GM12878 (cell line): ENCODE data around the gene TNRC6B. TPM values are rescaled to one million over a fixed set of nuclear protein-coding genes. Genes with fewer than 3 reads are reported as not detected.

Source experiments
- ATAC-seq: fragments of 200-7000 bp; cut with Tn5 transposase; 3 replicates; pipeline ENCODE4 v1.9.1; 2020; ENCODE audit warnings: mild to moderate bottlenecking, moderate library complexity
- BruUV-seq: library from RNA; stranded (reverse); fragments of 400-500 nt; replicated peaks from 2 replicates; lab custom pipeline; 2021; lab: Mats Ljungman, UMichigan
- CTCF ChIA-PET: fragments of 300-600 bp; sonication (Branson Sonifier 250); formaldehyde crosslinking; extraction: SDS; loops from one replicate; lab custom pipeline; 2021; ENCODE audit warnings: inconsistent platforms; lab: Yijun Ruan, JAX
- POLR2A ChIA-PET: fragments of 350-600 bp; formaldehyde crosslinking; extraction: SDS; loops from one replicate; lab custom pipeline; 2021; ENCODE audit warnings: inconsistent platforms; lab: Charles Lee
- RAD21 ChIA-PET: fragments of 300-600 bp; sonication (Branson Sonifier 250); formaldehyde crosslinking; loops from one replicate; lab custom pipeline; 2023; ENCODE audit warnings: antibody characterized with exemption; ENCODE audit not compliant: unreplicated experiment; lab: Charles Lee
- SMC1A ChIA-PET: fragments of 300-600 bp; sonication (Branson Sonifier 250); formaldehyde crosslinking; loops from one replicate; lab custom pipeline; 2023; ENCODE audit not compliant: unreplicated experiment, uncharacterized antibody; lab: Charles Lee
- DNase-seq: peaks from one replicate; pipeline ENCODE4 v3.0.0-alpha.2; 2011; ENCODE audit warnings: low read depth, low spot score
- FAIRE-seq: peaks from 3 replicates; lab custom pipeline; 2011; peaks lifted over from hg19 to GRCh38; lab: Jason Lieb, UNC
- H2AFZ ChIP-seq: 2 replicates; pipeline ENCODE4 v1.6.0; 2011; ENCODE audit warnings: low read depth, low read length, control low read depth; ENCODE audit not compliant: control insufficient read depth
- H3K27ac ChIP-seq: 2 replicates; pipeline ENCODE4 v1.5.1; 2011; ENCODE audit warnings: control low read depth; ENCODE audit not compliant: control insufficient read depth, insufficient read depth
- H3K27me3 ChIP-seq, 2 experiments: replicated peaks in 1 of 2; 2 replicates each; pipeline versions ENCODE4 v1.6.0 to v1.6.1; 2011; ENCODE audit warnings: low read length in 1 of 2; ENCODE audit not compliant: control insufficient read depth in 2 of 2, insufficient read depth in 2 of 2
- H3K36me3 ChIP-seq, 2 experiments: 2 replicates each; pipeline ENCODE4 v1.5.1; 2011; ENCODE audit warnings: low read length in 1 of 2; ENCODE audit not compliant: control insufficient read depth in 2 of 2, insufficient read depth in 2 of 2
- H3K4me1 ChIP-seq: 2 replicates; pipeline ENCODE4 v1.6.1; 2011; ENCODE audit warnings: mild to moderate bottlenecking, low read length, moderate library complexity, mixed read lengths; ENCODE audit not compliant: control insufficient read depth, insufficient read depth
- H3K4me2 ChIP-seq: 2 replicates; pipeline ENCODE4 v1.6.0; 2011; ENCODE audit warnings: control low read depth; ENCODE audit not compliant: control insufficient read depth, insufficient read depth
- H3K4me3 ChIP-seq: fragments of 200-600 bp; sonication (generic); 2 replicates; pipeline ENCODE4 v1.5.1; 2016
- H3K79me2 ChIP-seq: 2 replicates; pipeline ENCODE4 v1.6.0; 2011; ENCODE audit warnings: low read length; ENCODE audit not compliant: control insufficient read depth, insufficient read depth
- H3K9ac ChIP-seq: 2 replicates; pipeline ENCODE4 v1.8.0; 2011; ENCODE audit warnings: low read length, control low read depth, mixed read lengths; ENCODE audit not compliant: control insufficient read depth, insufficient read depth
- H3K9me3 ChIP-seq: replicated peaks from 3 replicates; pipeline ENCODE4 v1.5.1; 2011; ENCODE audit warnings: mild to moderate bottlenecking, low read length; ENCODE audit not compliant: control insufficient read depth, insufficient read depth
- H4K20me1 ChIP-seq: 2 replicates; pipeline ENCODE4 v1.6.0; 2011; ENCODE audit not compliant: control insufficient read depth, insufficient read depth
- ELK1 ChIP-seq: IDR thresholded peaks from 2 replicates; pipeline ENCODE4 v1.6.1; 2012; ENCODE audit warnings: low read depth, low read length, improper control_type of control experiment
- IKZF2 ChIP-seq, 2 experiments: fragments of 450-650 bp; IDR thresholded peaks; 2 replicates each; pipeline ENCODE4 v1.6.1; 2017; ENCODE audit warnings: mild to moderate bottlenecking in 2 of 2, moderate library complexity in 2 of 2
- JUND ChIP-seq: IDR thresholded peaks from 2 replicates; pipeline ENCODE4 v1.6.1; 2012; ENCODE audit warnings: low read depth, mild to moderate bottlenecking, low read length, improper control_type of control experiment, moderate library complexity
- KDM1A ChIP-seq: fragments of 200-600 bp; sonication (generic); IDR thresholded peaks from 2 replicates; pipeline ENCODE4 v1.6.1; 2016; ENCODE audit warnings: borderline replicate concordance
- NFXL1 ChIP-seq: fragments of 450-650 bp; IDR thresholded peaks from 2 replicates; pipeline ENCODE4 v1.6.1; 2017; ENCODE audit warnings: antibody characterized with exemption, mild to moderate bottlenecking, borderline replicate concordance
- NFYB ChIP-seq: IDR thresholded peaks from 2 replicates; pipeline ENCODE4 v1.6.1; 2011; ENCODE audit warnings: low read depth, mild to moderate bottlenecking, low read length, improper control_type of control experiment, moderate library complexity; ENCODE audit not compliant: insufficient read depth
- NR2F1 ChIP-seq: fragments of 450-650 bp; conservative IDR thresholded peaks from 2 replicates; pipeline ENCODE4 v1.6.1; 2017; ENCODE audit warnings: mild to moderate bottlenecking
- PML ChIP-seq: IDR thresholded peaks from 2 replicates; pipeline ENCODE4 v1.6.1; 2012; ENCODE audit warnings: low read length, inconsistent platforms
- SKIL ChIP-seq: fragments of 450-650 bp; IDR thresholded peaks from 2 replicates; pipeline ENCODE4 v1.6.1; 2017; ENCODE audit warnings: mild to moderate bottlenecking, low read depth, inconsistent platforms; ENCODE audit not compliant: poor library complexity, severe bottlenecking
- WGBS: methylation state at CpG from one replicate; pipeline ENCODE4 v1.1.6; 2016; ENCODE audit warnings: low lambda C conversion rate; ENCODE audit not compliant: insufficient replicate concordance, insufficient coverage; ENCODE audit errors: missing lambda C conversion rate; 5-methylcytosine and 5-hydroxymethylcytosine counted together
- in situ Hi-C: fragments of 300-500 bp; cut with MboI; formaldehyde crosslinking; loops from 9 replicates; pipeline ENCODE4 v1.14.3; 2018; ENCODE audit warnings: mixed read lengths
- intact Hi-C: fragments of 100-400 bp; cut with micrococcal nuclease; formaldehyde crosslinking; loops from one replicate; pipeline ENCODE4 v1.14.2; 2022; ENCODE audit not compliant: unreplicated experiment
- polyA plus RNA-seq, 11 experiments: library from polyadenylated mRNA; depleted of rRNA in 4 of 11; unstranded in 6 of 11; stranded (reverse) in 5 of 11; fragments of >200 nt; fragmentation: Nextera tagmentation in 4 of 11; fragmentation: Illumina TruSeq in 1 of 11; extraction: Ambion mirVana in 4 of 11; extraction: Trizol in 1 of 11; gene quantifications; 1 replicate in 1 of 11; 2 replicates in 10 of 11; pipeline versions ENCODE4 v1.2.1 to v1.2.3, GENCODE V29; 2011 to 2016; ENCODE audit warnings: inconsistent platforms in 2 of 11, missing spikeins in 2 of 11, low read depth in 1 of 11
- total RNA-seq, 4 experiments: library from RNA; depleted of rRNA in 3 of 4; stranded (reverse); fragments of >200 nt in 3 of 4; fragmentation: Illumina TruSeq in 1 of 4; extraction: Trizol in 1 of 4; gene quantifications; 2 replicates each; pipeline versions ENCODE4 v1.2.1 to v1.2.3, GENCODE V29; 2013 to 2021

The TNRC6B gene
- total and polyA plus RNA-seq, 10 of the 15 experiments (the other 5 are each of a cell fraction or from before 2014, with no cell fraction given): 3.6 to 32.8 (median 16.4) TPM

- no peak for TF ChIP-seq NFYB
- TF ChIP-seq JUND: no peak
- TF ChIP-seq NFXL1: no peak
These were observed 60.2 kb downstream of the TNRC6B start (continued) for GRCh38 chr22:40237788-40238424.

- FAIRE-seq: no peak
- no peak overlapping the region; the same call in 1 of the 2 replicates for H3K4me3 ChIP-seq
These were observed 61.0 kb downstream of the TNRC6B start for GRCh38 chr22:40238425-40239344.

More at GRCh38 chr22:40238425-40239344, 61.0 kb downstream of the TNRC6B start:
- H2AFZ ChIP-seq: no peak overlapping the region
- intact Hi-C loops (no loop called here), in situ Hi-C loops (no loop called here)
- no peak for DNase-seq
- peaks cover 31% of the 10 kb centered on the region for H3K4me1 ChIP-seq
- 75% methylated on average over 16 of the region's 16 CpGs for WGBS
- no peak; the same call in none of the 3 replicates for ATAC-seq
- peak overlapping the region; percentile 26; the same call in 1 of the 2 replicates for H3K9ac ChIP-seq
- RAD21 ChIA-PET: interaction anchor here (0.6 kb wide), 2 partner anchors 12 to 107 kb away, joined by 3 read pairs; no protein-coding TSS in a partner anchor
- CTCF ChIA-PET: interaction anchor here (1.2 to 1.3 kb wide), 2 partner anchors 23 to 202 kb away, joined by 3 read pairs; no protein-coding TSS in a partner anchor
- H3K27me3 ChIP-seq: no peaks in the 10 kb centered on the region
- peak overlapping the region; percentile 85 for H3K4me2 ChIP-seq
- H3K36me3 ChIP-seq: 0 out of 4 replicates have a peak, but pooled peaks cover 0 to 2% of the 10 kb centered on the region in 2 experiments
- SMC1A ChIA-PET: interaction anchor here (0.7 kb wide), 1 partner anchor 24 kb away, joined by 3 read pairs; no protein-coding TSS in a partner anchor
- BruUV-seq: no TSS peak
- POLR2A ChIA-PET: interaction anchor here (0.8 to 0.9 kb wide), 2 partner anchors 45 to 60 kb away, joined by 3 read pairs; no protein-coding TSS in a partner anchor
- H3K9me3 ChIP-seq: no peaks in the 10 kb centered on the region
- H3K79me2 ChIP-seq: peaks cover 27% of the 10 kb centered on the region
- TF ChIP-seq PML: no peak
- TF ChIP-seq ELK1: no peak
- no peak for TF ChIP-seq KDM1A
- peak; percentile 25; the same call in 1 of the 2 replicates for TF ChIP-seq NR2F1
- 0 out of 4 replicates have a peak, but pooled peaks of 1 of the 2 experiments have one; percentile 25 for TF ChIP-seq IKZF2 (IDR thresholded peaks at IDR 0.05)
- TF ChIP-seq SKIL: no peak
- peaks cover 11% of the 10 kb centered on the region; the same call in 1 of the 2 replicates for H4K20me1 ChIP-seq
- H3K27ac ChIP-seq: peak overlapping the region; percentile 46
